ENCODE data around the gene NLRC5. TPM values are rescaled to one million over a fixed set of nuclear protein-coding genes. Genes with fewer than 3 reads are reported as not detected.

Gene NLRC5
- total and polyA plus RNA-seq, 2 donors (not counting 3 experiments of a cell fraction or from before 2014, with no cell fraction given) = 7.4 to 26.3 TPM

DNA sequence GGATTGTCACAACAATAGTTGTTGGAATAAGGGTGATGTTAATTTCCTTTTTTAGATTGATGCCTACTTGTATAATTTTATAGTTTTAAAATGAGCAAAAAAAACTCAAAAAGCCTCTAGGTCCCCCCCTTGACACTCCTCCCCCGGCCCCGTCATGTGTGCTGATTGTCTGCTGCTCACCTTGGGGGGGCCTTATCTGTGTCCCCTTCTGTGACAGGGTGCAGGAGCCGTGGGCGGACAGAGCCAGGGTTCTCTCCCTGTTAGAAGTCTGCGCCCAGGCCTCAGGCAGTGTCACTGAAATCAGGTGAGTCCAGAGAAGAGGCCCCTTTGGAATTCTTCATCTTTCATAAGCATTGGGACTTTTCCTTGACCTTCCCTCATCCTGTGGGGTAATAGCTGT, 75.6 kb downstream of the NLRC5 start:
- DNase-seq (ENCODE audit: low read depth, low spot score) (no peak), FAIRE-seq (no peak)
- Histone ChIP-seq H3K27me3 (ENCODE audit: control insufficient read depth in 2 of 2, insufficient read depth in 2 of 2, low read length in 2 of 2) (no peaks in the 10 kb centered on the region), H3K4me2 (ENCODE audit: insufficient read depth, low read length) (no peak overlapping the region), H3K4me3 (replicated peaks in 1 of 3; ENCODE audit: insufficient read depth in 1 of 3, low read depth in 1 of 3, low read length in 3 of 3) (no peak overlapping the region), H2AFZ (ENCODE audit: low read depth, low read length) (no peak overlapping the region), H3K4me1 (ENCODE audit: control insufficient read depth, extremely low read depth, insufficient read depth, low read length) (no peaks in the 10 kb centered on the region), H3K79me2 (ENCODE audit: control insufficient read depth, insufficient read depth, low read length) (no peaks in the 10 kb centered on the region), H3K9ac (replicated peaks; ENCODE audit: extremely low read depth, insufficient read depth, low read length) (no peak overlapping the region), H3K36me3 (ENCODE audit: control insufficient read depth in 2 of 2, extremely low read depth in 1 of 2, insufficient read depth in 2 of 2, low read length in 2 of 2) (no peaks in the 10 kb centered on the region), H4K20me1 (replicated peaks; ENCODE audit: control insufficient read depth, extremely low read depth, insufficient read depth, low read length) (no peaks in the 10 kb centered on the region), H3K9me1 (replicated peaks; ENCODE audit: control insufficient read depth, extremely low read depth, insufficient read depth, low read length) (no peaks in the 10 kb centered on the region), H3K9me3 (replicated peaks; ENCODE audit: control insufficient read depth, insufficient read depth, low read length) (no peaks in the 10 kb centered on the region), H3K27ac (ENCODE audit: insufficient read depth, low read depth, low read length) (no peak overlapping the region)
- TF ChIP-seq FOS (IDR thresholded peaks at IDR 0.05; ENCODE audit: borderline replicate concordance, insufficient read depth, low read length) (no peak), GATA2 (IDR thresholded peaks at IDR 0.05; ENCODE audit: insufficient read depth, insufficient read length, low read depth, low read length) (no peak), POLR2A (IDR thresholded peaks at IDR 0.05; ENCODE audit: low read depth, low read length) (no peak), JUN (IDR thresholded peaks at IDR 0.05; ENCODE audit: borderline replicate concordance, insufficient read depth, insufficient read length, low read depth) (no peak), EZH2 (IDR thresholded peaks at IDR 0.05; ENCODE audit: borderline replicate concordance, low read depth, low read length, severe bottlenecking) (no peak)
- ChIA-PET POLR2A (no interaction called here), CTCF (interaction anchor here (1.2 to 1.8 kb wide), 2 partner anchors 11 to 27 kb away, joined by 3 to 6 read pairs; partner anchors contain the start of gene CPNE2)
- dilution Hi-C loops (cut with MboI; ENCODE audit: extremely low pct_ligation_motif_present, low sequenced_read_pairs) (no loop called here), intact Hi-C loops (cut with micrococcal nuclease) (no loop called here)
- BruUV-seq (replicated peaks) = no TSS peak

GRCh38 chr16:57066625-57067024, 77.3 kb downstream of the NLRC5 start:
- Histone ChIP-seq H4K20me1 (replicated peaks; ENCODE audit: control insufficient read depth, extremely low read depth, insufficient read depth, low read length) (no peaks in the 10 kb centered on the region), H3K9me1 (replicated peaks; ENCODE audit: control insufficient read depth, extremely low read depth, insufficient read depth, low read length) (no peaks in the 10 kb centered on the region), H3K9me3 (replicated peaks; ENCODE audit: control insufficient read depth, insufficient read depth, low read length) (no peaks in the 10 kb centered on the region), H3K4me1 (ENCODE audit: control insufficient read depth, extremely low read depth, insufficient read depth, low read length) (no peaks in the 10 kb centered on the region), H2AFZ (ENCODE audit: low read depth, low read length) (no peak overlapping the region), H3K9ac (replicated peaks; ENCODE audit: extremely low read depth, insufficient read depth, low read length) (no peak overlapping the region), H3K36me3 (ENCODE audit: control insufficient read depth in 2 of 2, extremely low read depth in 1 of 2, insufficient read depth in 2 of 2, low read length in 2 of 2) (no peaks in the 10 kb centered on the region), H3K4me2 (ENCODE audit: insufficient read depth, low read length) (no peak overlapping the region), H3K79me2 (ENCODE audit: control insufficient read depth, insufficient read depth, low read length) (no peaks in the 10 kb centered on the region), H3K4me3 (replicated peaks in 1 of 3; ENCODE audit: insufficient read depth in 1 of 3, low read depth in 1 of 3, low read length in 3 of 3) (no peak overlapping the region), H3K27ac (ENCODE audit: insufficient read depth, low read depth, low read length) (no peak overlapping the region), H3K27me3 (ENCODE audit: control insufficient read depth in 2 of 2, insufficient read depth in 2 of 2, low read length in 2 of 2) (no peaks in the 10 kb centered on the region)
- no peak for DNase-seq (ENCODE audit: low read depth, low spot score)
- no TSS peak for BruUV-seq (replicated peaks)
- ChIA-PET POLR2A (no interaction called here), CTCF (interaction anchor here (0.8 to 2.5 kb wide), 4 partner anchors 21 to 103 kb away, joined by 4 to 8 read pairs (median 6); partner anchors contain the start of gene CPNE2)
- intact Hi-C loops (cut with micrococcal nuclease) (no loop called here), dilution Hi-C loops (cut with MboI; ENCODE audit: extremely low pct_ligation_motif_present, low sequenced_read_pairs) (no loop called here)
- TF ChIP-seq POLR2AphosphoS5 (IDR thresholded peaks at IDR 0.05; ENCODE audit: insufficient read depth, low read depth, low read length) (no peak), POLR2A (IDR thresholded peaks at IDR 0.05; ENCODE audit: low read depth, low read length) (no peak), GATA2 (IDR thresholded peaks at IDR 0.05; ENCODE audit: insufficient read depth, insufficient read length, low read depth, low read length) (no peak), MAX (IDR thresholded peaks at IDR 0.05; ENCODE audit: insufficient read depth, insufficient read length) (no peak), FOS (IDR thresholded peaks at IDR 0.05; ENCODE audit: borderline replicate concordance, insufficient read depth, low read length) (no peak), MYC (IDR thresholded peaks at IDR 0.05; ENCODE audit: low read depth, low read length) (no peak), EZH2 (IDR thresholded peaks at IDR 0.05; ENCODE audit: borderline replicate concordance, low read depth, low read length, severe bottlenecking) (no peak), JUN (IDR thresholded peaks at IDR 0.05; ENCODE audit: borderline replicate concordance, insufficient read depth, insufficient read length, low read depth) (no peak)
- TF ChIP-seq, protein P1, sequence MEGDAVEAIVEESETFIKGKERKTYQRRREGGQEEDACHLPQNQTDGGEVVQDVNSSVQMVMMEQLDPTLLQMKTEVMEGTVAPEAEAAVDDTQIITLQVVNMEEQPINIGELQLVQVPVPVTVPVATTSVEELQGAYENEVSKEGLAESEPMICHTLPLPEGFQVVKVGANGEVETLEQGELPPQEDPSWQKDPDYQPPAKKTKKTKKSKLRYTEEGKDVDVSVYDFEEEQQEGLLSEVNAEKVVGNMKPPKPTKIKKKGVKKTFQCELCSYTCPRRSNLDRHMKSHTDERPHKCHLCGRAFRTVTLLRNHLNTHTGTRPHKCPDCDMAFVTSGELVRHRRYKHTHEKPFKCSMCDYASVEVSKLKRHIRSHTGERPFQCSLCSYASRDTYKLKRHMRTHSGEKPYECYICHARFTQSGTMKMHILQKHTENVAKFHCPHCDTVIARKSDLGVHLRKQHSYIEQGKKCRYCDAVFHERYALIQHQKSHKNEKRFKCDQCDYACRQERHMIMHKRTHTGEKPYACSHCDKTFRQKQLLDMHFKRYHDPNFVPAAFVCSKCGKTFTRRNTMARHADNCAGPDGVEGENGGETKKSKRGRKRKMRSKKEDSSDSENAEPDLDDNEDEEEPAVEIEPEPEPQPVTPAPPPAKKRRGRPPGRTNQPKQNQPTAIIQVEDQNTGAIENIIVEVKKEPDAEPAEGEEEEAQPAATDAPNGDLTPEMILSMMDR (IDR thresholded peaks at IDR 0.05; ENCODE audit: extremely low read depth in 1 of 2, insufficient read depth in 1 of 2, low read depth in 1 of 2, low read length in 2 of 2) = no peak
- no peak for FAIRE-seq

All from endothelial cell of umbilical vein (primary cell).